ENCODE measurements around the gene DPEP2.
"Not testable (repeated sequence)": the region's sequence is repeated elsewhere in the genome, so short reads cannot be mapped to it uniquely, and the experiment has no call there.

Gene DPEP2

GRCh38 chr16:67972285-67972684 lies 27.0 kb downstream of the DPEP2 start:
- DNase-seq, result not testable (repeated sequence)

GRCh38 chr16:67971111-67971510 lies 28.2 kb downstream of the DPEP2 start:
- DNase-seq, result no peak

- no peak for DNase-seq
Measured at GRCh38 chr16:67969254-67970039, 29.8 kb downstream of the DPEP2 start.

- DNase-seq, result peak; percentile 65
Measured at GRCh38 chr16:67968400-67969253, 30.7 kb downstream of the DPEP2 start, which contains the start of gene SLC12A4. TSS of gene SLC12A4 (minus strand) at chr16:67968637. CDS start at chr16:67968553, 84 bp downstream.

- no peak for DNase-seq
Measured at GRCh38 chr16:67967958-67968399, 31.3 kb downstream of the DPEP2 start.

- no peak for DNase-seq
Measured at GRCh38 chr16:67967183-67967957, 31.9 kb downstream of the DPEP2 start.

- DNase-seq, result no peak
Measured at GRCh38 chr16:67966549-67967182, 32.6 kb downstream of the DPEP2 start.

GRCh38 chr16:67965668-67966548 lies 33.4 kb downstream of the DPEP2 start:
- no peak for DNase-seq

GRCh38 chr16:67964477-67965131 lies 34.7 kb downstream of the DPEP2 start:
- peak; percentile 10 for DNase-seq

- DNase-seq, result peak; percentile 5
Measured at GRCh38 chr16:67963662-67964321, 35.5 kb downstream of the DPEP2 start.

- no peak for DNase-seq
Measured at GRCh38 chr16:67963292-67963661, 36.0 kb downstream of the DPEP2 start.

GRCh38 chr16:67962135-67962534 lies 37.1 kb downstream of the DPEP2 start:
- no peak for DNase-seq

- DNase-seq, result peak; percentile 94
Measured at GRCh38 chr16:67961551-67961957, 37.7 kb downstream of the DPEP2 start.

GRCh38 chr16:67959536-67960329 lies 39.6 kb downstream of the DPEP2 start:
- DNase-seq, result no peak

- DNase-seq, result no peak
Measured at GRCh38 chr16:67957622-67958021, 41.7 kb downstream of the DPEP2 start.

- no peak for DNase-seq
Measured at GRCh38 chr16:67954421-67955196, 44.7 kb downstream of the DPEP2 start.

- DNase-seq, result no peak
Measured at GRCh38 chr16:67953641-67954375, 45.5 kb downstream of the DPEP2 start.

- no peak for DNase-seq
Measured at GRCh38 chr16:67951485-67951884, 47.8 kb downstream of the DPEP2 start.
